ENCODE results near the gene SLX4. TPM values are rescaled to one million over a fixed set of nuclear protein-coding genes. Genes with fewer than 3 reads are reported as not detected.

The SLX4 gene
- total RNA-seq, 1 experiment from 2014 or later = 7.0 TPM

DNA sequence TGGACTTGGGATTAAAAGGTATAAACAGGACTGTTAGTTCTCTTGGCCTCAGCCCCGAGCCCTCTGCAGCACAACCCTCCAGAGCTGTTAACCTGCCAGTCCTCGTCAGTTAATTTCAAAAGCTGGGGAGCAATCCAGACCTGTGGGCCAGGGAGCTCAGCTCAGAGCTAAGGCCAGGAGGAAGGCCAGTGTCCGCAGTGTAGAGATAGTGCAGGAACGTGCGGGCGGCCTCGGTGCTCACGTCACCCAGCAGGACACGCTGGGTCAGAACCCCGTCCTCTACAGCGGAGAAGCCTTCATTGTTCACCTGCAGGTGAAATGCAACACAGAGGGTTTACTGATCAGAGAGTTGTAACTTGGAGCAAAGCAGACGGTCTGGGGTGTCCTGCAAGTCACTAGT is 18.8 kb downstream of the SLX4 start:
- Histone ChIP-seq H3K4me2 (ENCODE audit: low read length) (no peak overlapping the region), H3K9me2 (ENCODE audit: insufficient read depth) (no peaks in the 10 kb centered on the region), H3K79me2 (ENCODE audit: insufficient read depth, low read length) (no peaks in the 10 kb centered on the region), H2AFZ (ENCODE audit: low read depth, low read length, poor library complexity, severe bottlenecking) (no peak overlapping the region), H3K4me1 (ENCODE audit: control insufficient read depth in 1 of 2, insufficient read depth in 2 of 2, low read length in 2 of 2) (no peaks in the 10 kb centered on the region), H3K4me3 (replicated peaks in 1 of 2; ENCODE audit: low read depth in 1 of 2, low read length in 2 of 2) (no peak overlapping the region), H3K27ac (ENCODE audit: low read depth, low read length) (no peak overlapping the region), H3K36me3 (ENCODE audit: control insufficient read depth in 1 of 2, insufficient read depth in 2 of 2, low read length in 2 of 2) (no peaks in the 10 kb centered on the region; a peak in 1 of 4 replicates), H3K9ac (ENCODE audit: low read length) (no peak overlapping the region), H3K27me3 (ENCODE audit: insufficient read depth, low read length) (no peaks in the 10 kb centered on the region), H4K20me1 (ENCODE audit: insufficient read depth) (no peaks in the 10 kb centered on the region), H3K9me3 (ENCODE audit: control insufficient read depth in 1 of 2, insufficient read depth in 1 of 2, low read depth in 1 of 2, low read length in 2 of 2) (no peaks in the 10 kb centered on the region)
- intact Hi-C loops (cut with micrococcal nuclease) = no loop called here
- POLR2A ChIA-PET = no interaction called here
- CTCF ChIA-PET = no interaction called here
- TF ChIP-seq SIN3A (IDR thresholded peaks at IDR 0.05; ENCODE audit: low read depth) (no peak), ZNF274 (IDR thresholded peaks at IDR 0.05; ENCODE audit: low read depth, low read length) (no peak), TCF7L2 (IDR thresholded peaks at IDR 0.05; ENCODE audit: borderline replicate concordance, extremely low read depth, insufficient read depth, insufficient read length) (no peak), EZH2 (IDR thresholded peaks at IDR 0.05) (no peak), SP1 (IDR thresholded peaks at IDR 0.05; ENCODE audit: low read depth) (no peak), POLR2A (IDR thresholded peaks at IDR 0.05; ENCODE audit: borderline replicate concordance, extremely low read depth, insufficient read depth, insufficient read length) (no peak), FOSL1 (IDR thresholded peaks at IDR 0.05; ENCODE audit: low read depth) (no peak), CBX3 (IDR thresholded peaks at IDR 0.05; ENCODE audit: low read depth) (no peak), SRF (IDR thresholded peaks at IDR 0.05; ENCODE audit: low read depth) (no peak)
- TF ChIP-seq, protein P1, sequence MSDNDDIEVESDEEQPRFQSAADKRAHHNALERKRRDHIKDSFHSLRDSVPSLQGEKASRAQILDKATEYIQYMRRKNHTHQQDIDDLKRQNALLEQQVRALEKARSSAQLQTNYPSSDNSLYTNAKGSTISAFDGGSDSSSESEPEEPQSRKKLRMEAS (IDR thresholded peaks at IDR 0.05) = no peak
- no peak for DNase-seq (ENCODE audit: low read depth, low spot score)
- RAD21 ChIA-PET (ENCODE audit: low non-redundant PET in 1 of 2, low total read pairs in 2 of 2, uncharacterized antibody in 2 of 2, unreplicated experiment in 2 of 2) = no interaction called here
- BruUV-seq (replicated peaks) = no TSS peak
- no peak for ATAC-seq

DNA sequence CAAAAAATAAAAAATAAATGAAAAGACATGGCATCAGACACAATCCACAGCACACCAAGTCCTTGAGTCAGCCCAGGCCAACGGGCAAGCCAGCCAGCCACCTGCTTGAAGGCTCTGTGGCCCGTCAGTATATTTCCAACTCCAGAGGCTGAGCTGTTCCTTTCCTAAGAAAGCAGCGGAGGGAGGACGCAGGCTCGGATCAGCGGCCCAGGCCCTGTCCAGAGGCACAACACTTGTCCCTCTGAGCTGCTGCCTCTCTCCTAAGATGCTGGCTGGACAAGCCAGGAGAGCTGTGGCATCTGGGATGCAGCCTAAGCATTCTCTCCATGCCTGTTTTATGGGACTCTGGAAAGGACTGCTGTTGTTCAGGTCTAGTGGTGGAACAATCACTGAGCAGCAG is 19.4 kb downstream of the SLX4 start:
- DNase-seq (ENCODE audit: low read depth, low spot score) (no peak), ATAC-seq (no peak)
- H2AFZ ChIP-seq (ENCODE audit: low read depth, low read length, poor library complexity, severe bottlenecking) = no peak overlapping the region
- H3K27me3 ChIP-seq (ENCODE audit: insufficient read depth, low read length) = no peaks in the 10 kb centered on the region
- TF ChIP-seq ZNF274 (IDR thresholded peaks at IDR 0.05; ENCODE audit: low read depth, low read length) (no peak), EZH2 (IDR thresholded peaks at IDR 0.05) (no peak)
- TF ChIP-seq, protein P2, sequence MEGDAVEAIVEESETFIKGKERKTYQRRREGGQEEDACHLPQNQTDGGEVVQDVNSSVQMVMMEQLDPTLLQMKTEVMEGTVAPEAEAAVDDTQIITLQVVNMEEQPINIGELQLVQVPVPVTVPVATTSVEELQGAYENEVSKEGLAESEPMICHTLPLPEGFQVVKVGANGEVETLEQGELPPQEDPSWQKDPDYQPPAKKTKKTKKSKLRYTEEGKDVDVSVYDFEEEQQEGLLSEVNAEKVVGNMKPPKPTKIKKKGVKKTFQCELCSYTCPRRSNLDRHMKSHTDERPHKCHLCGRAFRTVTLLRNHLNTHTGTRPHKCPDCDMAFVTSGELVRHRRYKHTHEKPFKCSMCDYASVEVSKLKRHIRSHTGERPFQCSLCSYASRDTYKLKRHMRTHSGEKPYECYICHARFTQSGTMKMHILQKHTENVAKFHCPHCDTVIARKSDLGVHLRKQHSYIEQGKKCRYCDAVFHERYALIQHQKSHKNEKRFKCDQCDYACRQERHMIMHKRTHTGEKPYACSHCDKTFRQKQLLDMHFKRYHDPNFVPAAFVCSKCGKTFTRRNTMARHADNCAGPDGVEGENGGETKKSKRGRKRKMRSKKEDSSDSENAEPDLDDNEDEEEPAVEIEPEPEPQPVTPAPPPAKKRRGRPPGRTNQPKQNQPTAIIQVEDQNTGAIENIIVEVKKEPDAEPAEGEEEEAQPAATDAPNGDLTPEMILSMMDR (IDR thresholded peaks at IDR 0.05 in 2 of 3, conservative IDR thresholded peaks at IDR 0.05 in 1 of 3; ENCODE audit: borderline replicate concordance in 1 of 3, insufficient read depth in 1 of 3, low read depth in 2 of 3, low read length in 2 of 3) = no peak
- no peaks in the 10 kb centered on the region for H3K9me2 ChIP-seq (ENCODE audit: insufficient read depth)
- no peak overlapping the region for H3K27ac ChIP-seq (ENCODE audit: low read depth, low read length)
- H3K9me3 ChIP-seq (ENCODE audit: control insufficient read depth in 1 of 2, insufficient read depth in 1 of 2, low read depth in 1 of 2, low read length in 2 of 2) = no peaks in the 10 kb centered on the region
- H3K4me2 ChIP-seq (ENCODE audit: low read length) = no peak overlapping the region
- POLR2A ChIA-PET = no interaction called here
- no peaks in the 10 kb centered on the region; a peak in 1 of 4 replicates for H3K36me3 ChIP-seq (ENCODE audit: control insufficient read depth in 1 of 2, insufficient read depth in 2 of 2, low read length in 2 of 2)
- CTCF ChIA-PET = no interaction called here
- H3K9ac ChIP-seq (ENCODE audit: low read length) = no peak overlapping the region
- RAD21 ChIA-PET (ENCODE audit: low non-redundant PET in 1 of 2, low total read pairs in 2 of 2, uncharacterized antibody in 2 of 2, unreplicated experiment in 2 of 2) = no interaction called here
- H3K4me1 ChIP-seq (ENCODE audit: control insufficient read depth in 1 of 2, insufficient read depth in 2 of 2, low read length in 2 of 2) = peaks cover 0 to under 1% of the 10 kb centered on the region in 2 experiments; a peak in 1 of 4 replicates
- intact Hi-C loops (cut with micrococcal nuclease) = no loop called here
- no peaks in the 10 kb centered on the region for H4K20me1 ChIP-seq (ENCODE audit: insufficient read depth)
- H3K4me3 ChIP-seq (replicated peaks in 1 of 2; ENCODE audit: low read depth in 1 of 2, low read length in 2 of 2) = no peak overlapping the region
- H3K79me2 ChIP-seq (ENCODE audit: insufficient read depth, low read length) = no peaks in the 10 kb centered on the region
- no TSS peak for BruUV-seq (replicated peaks)
